HCT116 (cell line): Measurements from ENCODE around the gene CCDC160. TPM values are rescaled to one million over a fixed set of nuclear protein-coding genes. Genes with fewer than 3 reads are reported as not detected.

Source experiments
- ATAC-seq: fragments of 200-7000 bp; cut with Tn5 transposase; 2 replicates; pipeline ENCODE4 v1.9.1; 2020; ENCODE audit warnings: mild to moderate bottlenecking, moderate library complexity
- BruUV-seq: library from RNA; stranded (reverse); fragments of 400-500 nt; replicated peaks from 2 replicates; lab custom pipeline; 2021; lab: Mats Ljungman, UMichigan
- CTCF ChIA-PET: fragments of 300-600 bp; sonication (Branson Sonifier 250); formaldehyde crosslinking; loops from one replicate; lab custom pipeline; 2021; ENCODE audit warnings: antibody characterized with exemption; lab: Charles Lee
- POLR2A ChIA-PET: fragments of 300-600, 350-600 bp; sonication (Branson Sonifier 250); formaldehyde crosslinking; loops from one replicate; lab custom pipeline; 2021; ENCODE audit warnings: antibody characterized with exemption; lab: Charles Lee
- RAD21 ChIA-PET, 2 experiments: fragments of 300-600 bp; sonication (Branson Sonifier 250); formaldehyde crosslinking; loops; one replicate each; lab custom pipeline; 2023; ENCODE audit warnings: low total read pairs in 2 of 2; ENCODE audit not compliant: uncharacterized antibody in 2 of 2, unreplicated experiment in 2 of 2, low non-redundant PET in 1 of 2; lab: Charles Lee
- DNase-seq: peaks from one replicate; pipeline ENCODE4 v3.0.0-alpha.2; 2010; ENCODE audit warnings: low read depth, low spot score
- H2AFZ ChIP-seq: fragments of 200-600 bp; shearing (Covaris generic), sonication (generic); 2 replicates; pipeline ENCODE4 v1.6.1; 2017; ENCODE audit warnings: low read depth, mixed run types, mixed read lengths, antibody characterized with exemption, low read length; ENCODE audit not compliant: poor library complexity, severe bottlenecking
- H3K27ac ChIP-seq: 2 replicates; pipeline ENCODE4 v1.5.1; 2012; ENCODE audit warnings: low read depth, low read length
- H3K27me3 ChIP-seq: fragments of 200-600 bp; sonication (generic); 2 replicates; pipeline ENCODE4 v1.6.1; 2016; ENCODE audit warnings: mixed run types, low read length, mixed read lengths; ENCODE audit not compliant: insufficient read depth
- H3K36me3 ChIP-seq, 2 experiments: fragments of 200-500 bp in 1 of 2; fragments of 200-600 bp in 1 of 2; sonication (Bioruptor generic) in 1 of 2; sonication (generic) in 1 of 2; 2 replicates each; pipeline versions ENCODE4 v1.5.1 to v1.6.1; 2014 to 2016; ENCODE audit warnings: low read length in 2 of 2, inconsistent platforms in 1 of 2, mixed read lengths in 1 of 2, mixed run types in 1 of 2; ENCODE audit not compliant: insufficient read depth in 2 of 2, control insufficient read depth in 1 of 2
- H3K4me1 ChIP-seq, 2 experiments: fragments of 200-600 bp in 1 of 2; sonication (generic) in 1 of 2; 2 replicates each; pipeline versions ENCODE4 v1.5.1 to v1.6.1; 2012 to 2017; ENCODE audit warnings: low read length in 2 of 2, inconsistent platforms in 1 of 2, mild to moderate bottlenecking in 1 of 2, mixed read lengths in 1 of 2, mixed run types in 1 of 2, moderate library complexity in 1 of 2; ENCODE audit not compliant: insufficient read depth in 2 of 2, control insufficient read depth in 1 of 2
- H3K4me2 ChIP-seq: fragments of 200-600 bp; sonication (generic); 2 replicates; pipeline ENCODE4 v1.6.1; 2017; ENCODE audit warnings: mixed run types, low read length, mixed read lengths
- H3K4me3 ChIP-seq, 2 experiments: fragments of 200-600 bp in 1 of 2; sonication (generic) in 1 of 2; replicated peaks in 1 of 2; 2 replicates each; pipeline ENCODE4 v1.5.1; 2011 to 2016; ENCODE audit warnings: low read length in 2 of 2, control low read depth in 1 of 2, low read depth in 1 of 2, mild to moderate bottlenecking in 1 of 2, mixed read lengths in 1 of 2, mixed run types in 1 of 2
- H3K79me2 ChIP-seq: fragments of 200-600 bp; sonication (generic); 2 replicates; pipeline ENCODE4 v1.6.1; 2017; ENCODE audit warnings: mild to moderate bottlenecking, mixed run types, low read length, moderate library complexity, mixed read lengths; ENCODE audit not compliant: insufficient read depth
- H3K9ac ChIP-seq: fragments of 200-600 bp; sonication (generic); 2 replicates; pipeline ENCODE4 v1.6.1; 2016; ENCODE audit warnings: low read length, mixed read lengths
- H3K9me2 ChIP-seq: fragments of 200-600 bp; sonication (generic), shearing (Covaris generic); 2 replicates; pipeline ENCODE4 v1.6.1; 2017; ENCODE audit warnings: mixed run types, mild to moderate bottlenecking, moderate library complexity; ENCODE audit not compliant: insufficient read depth
- H3K9me3 ChIP-seq, 2 experiments: fragments of 200-500 bp in 1 of 2; fragments of 200-600 bp in 1 of 2; sonication (Bioruptor generic) in 1 of 2; sonication (generic) in 1 of 2; 2 replicates each; pipeline ENCODE4 v1.6.1; 2014 to 2017; ENCODE audit warnings: low read length in 2 of 2, mixed read lengths in 2 of 2, inconsistent platforms in 1 of 2, low read depth in 1 of 2, mild to moderate bottlenecking in 1 of 2, mixed run types in 1 of 2, moderate library complexity in 1 of 2; ENCODE audit not compliant: control insufficient read depth in 1 of 2, insufficient read depth in 1 of 2
- H4K20me1 ChIP-seq: fragments of 200-600 bp; sonication (generic), shearing (Covaris generic); 2 replicates; pipeline ENCODE4 v1.6.1; 2017; ENCODE audit warnings: mixed run types, mild to moderate bottlenecking, moderate library complexity; ENCODE audit not compliant: insufficient read depth
- ATF3 ChIP-seq: IDR thresholded peaks from 2 replicates; pipeline ENCODE4 v1.6.1; 2012
- CBX3 ChIP-seq: IDR thresholded peaks from 2 replicates; pipeline ENCODE4 v1.6.1; 2012; ENCODE audit warnings: low read depth
- CEBPB ChIP-seq: IDR thresholded peaks from 2 replicates; pipeline ENCODE4 v1.6.1; 2012; ENCODE audit warnings: low read depth
- CTCF ChIP-seq, 3 experiments: fragments of 200-600 bp in 1 of 3; sonication (generic) in 1 of 3; IDR thresholded peaks in 2 of 3; conservative IDR thresholded peaks in 1 of 3; 2 replicates each; pipeline ENCODE4 v1.5.1; 2012 to 2017; ENCODE audit warnings: low read depth in 2 of 3, low read length in 2 of 3, antibody characterized with exemption in 1 of 3, borderline replicate concordance in 1 of 3, control low read depth in 1 of 3, mild to moderate bottlenecking in 1 of 3, mixed read lengths in 1 of 3, mixed run types in 1 of 3, moderate library complexity in 1 of 3; ENCODE audit not compliant: insufficient read depth in 1 of 3
- EGR1 ChIP-seq: IDR thresholded peaks from 2 replicates; pipeline ENCODE4 v1.6.1; 2012; ENCODE audit warnings: low read depth
- EZH2 ChIP-seq: fragments of 200-600 bp; sonication (generic); IDR thresholded peaks from 2 replicates; pipeline ENCODE4 v1.6.1; 2017; ENCODE audit warnings: antibody characterized with exemption, mixed run types
- FOSL1 ChIP-seq: IDR thresholded peaks from 2 replicates; pipeline ENCODE4 v1.6.1; 2012; ENCODE audit warnings: low read depth
- JUND ChIP-seq: IDR thresholded peaks from 2 replicates; pipeline ENCODE4 v1.6.1; 2012
- POLR2A ChIP-seq: IDR thresholded peaks from 2 replicates; pipeline ENCODE4 v1.7.0; 2011; ENCODE audit warnings: borderline replicate concordance; ENCODE audit not compliant: insufficient read depth, insufficient read length; ENCODE audit errors: extremely low read depth
- SIN3A ChIP-seq: IDR thresholded peaks from 2 replicates; pipeline ENCODE4 v1.6.1; 2012; ENCODE audit warnings: low read depth
- SP1 ChIP-seq: IDR thresholded peaks from 2 replicates; pipeline ENCODE4 v1.6.1; 2012; ENCODE audit warnings: low read depth
- SRF ChIP-seq: IDR thresholded peaks from 2 replicates; pipeline ENCODE4 v1.6.1; 2012; ENCODE audit warnings: low read depth
- TCF7L2 ChIP-seq: IDR thresholded peaks from 2 replicates; pipeline ENCODE4 v1.7.0; 2011; ENCODE audit warnings: borderline replicate concordance, inconsistent platforms; ENCODE audit not compliant: insufficient read depth, insufficient read length; ENCODE audit errors: extremely low read depth
- YY1 ChIP-seq: IDR thresholded peaks from 2 replicates; pipeline ENCODE4 v1.6.1; 2011; ENCODE audit warnings: low read length, low read depth, moderate library complexity, mild to moderate bottlenecking; ENCODE audit not compliant: insufficient replicate concordance; ENCODE audit errors: extremely low read depth
- ZFX ChIP-seq: fragments of 450-650 bp; IDR thresholded peaks from 2 replicates; pipeline ENCODE4 v1.6.1; 2017
- ZNF274 ChIP-seq: fragments of 200-500 bp; sonication (Bioruptor generic); IDR thresholded peaks from 2 replicates; pipeline ENCODE4 v1.6.1; 2014; ENCODE audit warnings: mild to moderate bottlenecking, low read depth, low read length, inconsistent platforms
- intact Hi-C: fragments of 100-400 bp; cut with micrococcal nuclease; formaldehyde crosslinking; loops from 2 replicates; pipeline ENCODE4 v1.10.0; 2022
- total RNA-seq: library from RNA; stranded (reverse); gene quantifications from one replicate; pipeline ENCODE4 v1.2.1, GENCODE V29; 2021; ENCODE audit not compliant: unreplicated experiment

CCDC160 gene
- total RNA-seq, 1 experiment from 2014 or later, result not detected

GRCh38 chrX:134251241-134251640, 14.3 kb downstream of the CCDC160 start (continued):
- TF ChIP-seq CTCF (IDR thresholded peaks at IDR 0.05 in 2 of 3, conservative IDR thresholded peaks at IDR 0.05 in 1 of 3; ENCODE audit: borderline replicate concordance in 1 of 3, insufficient read depth in 1 of 3, low read depth in 2 of 3, low read length in 2 of 3) (no peak), JUND (no peak)

- H3K27ac ChIP-seq, result no peak overlapping the region
- H3K4me1 ChIP-seq, result no peaks in the 10 kb centered on the region
- H2AFZ ChIP-seq, result no peak overlapping the region
- H3K9me2 ChIP-seq, result no peaks in the 10 kb centered on the region
- H3K36me3 ChIP-seq, result no peaks in the 10 kb centered on the region
- H3K4me3 ChIP-seq, result no peak overlapping the region
- no peaks in the 10 kb centered on the region for H3K9me3 ChIP-seq
- no peaks in the 10 kb centered on the region for H3K79me2 ChIP-seq
- no peak overlapping the region for H3K4me2 ChIP-seq
- no peak for DNase-seq
- no peaks in the 10 kb centered on the region for H4K20me1 ChIP-seq
- TF ChIP-seq CTCF (IDR thresholded peaks at IDR 0.05 in 2 of 3, conservative IDR thresholded peaks at IDR 0.05 in 1 of 3; ENCODE audit: borderline replicate concordance in 1 of 3, insufficient read depth in 1 of 3, low read depth in 2 of 3, low read length in 2 of 3) (no peak), SIN3A (no peak), CEBPB (no peak), ZNF274 (no peak), CBX3 (no peak), SP1 (no peak), ATF3 (no peak), FOSL1 (no peak), POLR2A (no peak), EZH2 (no peak), SRF (no peak), EGR1 (no peak), JUND (no peak), YY1 (no peak), ZFX (no peak), TCF7L2 (no peak)
- no peak overlapping the region for H3K9ac ChIP-seq
- intact Hi-C loops, result no loop called here
- ATAC-seq, result no peak
- ChIA-PET CTCF (interaction anchor here (0.9 to 2.1 kb wide), 6 partner anchors 8 to 462 kb away, joined by 3 to 6 read pairs (median 4); no protein-coding TSS in a partner anchor), RAD21 (interaction anchor here in 1 of 2 experiments (0.6 kb wide), 1 partner anchor 123 kb away, joined by 3 read pairs; no protein-coding TSS in a partner anchor), POLR2A (no interaction called here)
- H3K27me3 ChIP-seq, result no peaks in the 10 kb centered on the region
- no TSS peak for BruUV-seq
These were observed 17.5 kb downstream of the CCDC160 start for GRCh38 chrX:134254511-134254910.
